Activated CD4-positive, CD25-positive, alpha-beta regulatory T cell treated with anti-CD3 and anti-CD28 coated beads, Interleukin-2, amount 50 U/mL, for 16 hours (primary cell): Measurements from ENCODE around the gene TEKT1.
"Not testable (repeated sequence)": the region's sequence is repeated elsewhere in the genome, so short reads cannot be mapped to it uniquely, and the experiment has no call there.

Experiments
- DNase-seq: peaks from one replicate; pipeline ENCODE4 v3.0.0-alpha.2; 2020; ENCODE audit warnings: low read depth, low spot score

Gene TEKT1

DNA sequence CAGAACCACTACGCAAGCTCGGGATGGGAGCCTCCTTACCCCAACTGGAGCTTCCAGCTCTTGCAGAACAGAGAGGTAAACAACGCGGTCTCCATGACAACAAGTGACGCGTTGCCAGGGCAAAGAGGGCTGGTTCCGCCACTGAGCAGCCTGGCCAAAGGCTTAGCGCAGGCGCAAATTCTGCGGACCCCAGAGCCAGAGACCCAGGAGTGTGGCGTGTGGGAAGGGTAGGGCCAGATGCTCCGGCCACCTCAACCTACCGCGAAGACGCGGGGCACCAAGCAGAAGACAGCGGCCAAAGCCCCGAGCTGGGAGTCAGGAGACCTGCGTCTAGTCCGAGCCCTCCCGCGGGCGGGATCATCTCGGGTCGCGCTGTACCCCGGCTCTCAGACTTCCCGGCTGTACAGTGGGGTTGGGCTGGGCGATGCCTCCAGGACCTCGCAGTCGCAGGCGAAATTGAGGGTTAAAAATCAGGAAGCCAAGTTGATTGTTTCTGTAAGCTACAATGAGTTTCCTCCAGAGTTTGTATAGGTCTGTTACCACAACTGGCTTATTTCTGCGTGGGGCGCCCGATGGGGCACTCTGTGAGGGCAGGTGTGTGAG lies at the start of gene TEKT1:
TEKT1 (minus strand) TSS at position 69 of the 603 bp plus-strand sequence. CDS start 1,353 bp downstream, outside the sequence.
- peak; percentile 15 for DNase-seq

DNA sequence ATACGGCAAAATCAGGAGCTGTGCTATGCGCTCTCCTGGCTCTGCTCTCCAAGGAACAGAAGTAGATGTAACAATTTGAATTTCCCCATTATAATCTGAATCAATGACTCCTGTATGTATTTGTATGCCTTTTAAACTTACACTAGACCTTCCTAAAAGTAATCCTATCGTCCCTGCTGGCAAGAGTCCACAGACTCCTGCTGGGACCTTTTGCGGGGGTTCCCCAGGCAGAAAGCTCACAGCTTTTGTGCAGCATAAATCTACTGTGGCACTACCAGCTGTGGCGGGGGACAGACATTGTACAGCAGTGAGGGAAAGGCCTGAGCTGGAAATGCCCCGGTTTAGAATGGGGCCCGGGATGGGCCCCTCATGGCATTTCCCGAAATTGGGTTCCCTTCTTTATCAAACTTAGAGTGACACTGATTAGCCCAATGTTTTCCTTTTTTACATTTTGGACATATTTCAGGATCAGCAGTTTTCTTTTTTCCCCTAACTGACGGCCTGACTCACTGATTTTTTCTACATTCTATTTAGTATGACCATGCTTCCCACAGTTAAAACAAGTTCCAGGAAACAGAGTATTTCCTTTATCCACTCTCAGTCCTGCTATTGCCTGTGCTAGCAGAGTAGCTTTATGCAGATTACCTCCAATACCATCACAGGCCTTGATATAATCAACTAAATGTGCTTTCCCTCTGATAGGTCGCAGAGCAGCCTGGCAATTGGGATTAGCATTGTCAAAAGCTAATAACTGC lies 47.9 kb upstream of the TEKT1 start:
- DNase-seq = not testable (repeated sequence)

DNA sequence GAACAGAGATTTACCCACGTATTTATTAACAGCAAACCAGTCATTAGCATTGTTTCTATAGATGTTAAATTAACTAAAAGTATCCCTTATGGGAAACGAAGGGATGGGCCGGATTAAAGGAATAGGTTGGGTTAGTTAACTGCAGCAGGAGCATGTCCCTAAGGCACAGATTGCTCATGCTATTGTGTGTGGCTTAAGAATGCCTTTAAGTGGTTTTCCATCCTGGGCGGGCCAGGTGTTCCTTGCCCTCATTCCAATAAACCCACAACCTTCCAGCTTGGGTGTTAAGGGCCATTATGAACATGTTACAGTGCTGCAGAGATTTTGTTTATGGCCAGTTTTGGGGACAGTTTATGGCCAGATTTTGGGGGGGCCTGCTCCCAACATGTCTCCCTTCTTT lies 43.7 kb upstream of the TEKT1 start:
- DNase-seq = not testable (repeated sequence)

- no peak for DNase-seq
These were observed 41.4 kb upstream of the TEKT1 start for GRCh38 chr17:6872936-6873335.

- no peak for DNase-seq
These were observed 39.3 kb upstream of the TEKT1 start for GRCh38 chr17:6870841-6871240.

GRCh38 chr17:6868582-6868981 lies 37.1 kb upstream of the TEKT1 start:
- no peak for DNase-seq

- no peak for DNase-seq
These were observed 36.3 kb upstream of the TEKT1 start for GRCh38 chr17:6867849-6868248.

GRCh38 chr17:6862825-6863224 lies 31.3 kb upstream of the TEKT1 start:
- DNase-seq = no peak

GRCh38 chr17:6862122-6862521 lies 30.6 kb upstream of the TEKT1 start:
- DNase-seq = no peak

GRCh38 chr17:6857904-6858303 lies 26.4 kb upstream of the TEKT1 start:
- no peak for DNase-seq

DNA sequence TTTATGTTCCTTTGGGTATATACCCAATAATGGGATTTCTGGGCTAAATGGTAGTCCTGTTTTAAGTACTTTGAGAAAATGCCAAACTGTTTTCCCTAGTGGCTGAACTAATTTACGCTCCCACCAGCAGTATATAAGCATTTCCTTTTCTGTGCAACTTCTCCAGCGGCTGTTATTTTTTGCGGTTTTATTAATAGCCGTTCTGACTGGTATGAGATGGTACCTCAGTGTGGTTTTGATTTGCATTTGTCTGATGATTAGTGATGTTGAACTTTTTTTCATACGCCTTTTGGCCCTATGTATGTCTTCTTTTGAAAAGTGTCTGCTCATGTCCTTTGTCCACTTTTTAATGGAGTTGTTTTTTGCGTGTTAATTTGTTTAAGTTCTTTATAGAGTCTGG lies 25.8 kb upstream of the TEKT1 start:
- no peak for DNase-seq

DNA sequence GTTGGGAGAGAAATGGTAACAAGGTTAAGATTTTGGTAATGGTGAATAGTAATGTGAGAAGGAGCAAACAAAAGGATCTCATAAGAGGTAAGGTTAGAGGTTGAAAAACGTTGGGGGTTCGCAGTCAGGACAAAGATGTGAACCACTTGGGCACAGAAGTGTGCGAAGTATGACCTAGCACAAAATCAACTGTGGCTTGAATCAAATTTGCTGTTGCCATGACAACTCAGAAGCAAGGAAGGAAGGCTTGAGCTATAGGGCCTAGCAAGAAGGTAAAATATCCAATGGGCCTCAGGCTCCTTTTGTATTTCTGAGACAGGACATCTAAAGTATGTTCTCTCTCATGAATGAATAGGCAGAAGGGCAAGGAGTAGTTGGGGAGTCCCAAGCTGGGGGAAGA lies 24.5 kb upstream of the TEKT1 start:
- DNase-seq = no peak

GRCh38 chr17:6853764-6854442 lies 22.4 kb upstream of the TEKT1 start:
- no peak for DNase-seq

DNA sequence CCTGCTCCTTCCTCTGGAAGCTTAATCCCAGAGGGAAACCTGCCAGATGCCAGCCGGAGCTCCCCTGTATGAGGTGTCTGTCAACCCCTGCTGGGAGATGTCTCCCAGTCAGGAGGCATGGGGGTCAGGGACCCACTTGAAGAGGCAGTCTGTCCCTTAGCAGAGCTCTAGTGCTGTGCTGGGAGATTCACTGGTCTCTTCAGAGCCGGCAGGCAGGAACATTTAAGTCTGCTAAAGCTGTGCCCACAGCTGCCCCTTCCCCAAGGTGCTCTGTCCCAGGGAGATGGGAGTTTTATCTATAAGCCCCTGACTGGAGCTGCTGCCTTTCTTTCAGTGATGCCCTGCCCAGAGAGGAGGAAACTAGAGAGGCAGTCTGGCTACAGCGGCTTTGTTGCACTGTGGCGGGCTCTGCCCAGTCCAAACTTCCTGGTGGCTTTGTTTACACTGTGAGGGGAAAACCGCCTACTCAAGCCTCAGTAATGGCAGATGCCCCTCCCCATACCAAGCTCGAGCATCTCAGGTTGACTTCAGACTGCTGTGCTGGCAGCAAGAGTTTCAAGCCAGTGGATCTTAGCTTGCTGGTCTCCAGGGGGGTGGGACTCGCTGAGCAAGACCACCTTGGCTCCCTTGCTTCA lies 17.1 kb upstream of the TEKT1 start:
- not testable (repeated sequence) for DNase-seq

GRCh38 chr17:6846138-6846537 lies 14.6 kb upstream of the TEKT1 start:
- not testable (repeated sequence) for DNase-seq

- not testable (repeated sequence) for DNase-seq
These were observed 12.9 kb upstream of the TEKT1 start for GRCh38 chr17:6844406-6844805.

DNA sequence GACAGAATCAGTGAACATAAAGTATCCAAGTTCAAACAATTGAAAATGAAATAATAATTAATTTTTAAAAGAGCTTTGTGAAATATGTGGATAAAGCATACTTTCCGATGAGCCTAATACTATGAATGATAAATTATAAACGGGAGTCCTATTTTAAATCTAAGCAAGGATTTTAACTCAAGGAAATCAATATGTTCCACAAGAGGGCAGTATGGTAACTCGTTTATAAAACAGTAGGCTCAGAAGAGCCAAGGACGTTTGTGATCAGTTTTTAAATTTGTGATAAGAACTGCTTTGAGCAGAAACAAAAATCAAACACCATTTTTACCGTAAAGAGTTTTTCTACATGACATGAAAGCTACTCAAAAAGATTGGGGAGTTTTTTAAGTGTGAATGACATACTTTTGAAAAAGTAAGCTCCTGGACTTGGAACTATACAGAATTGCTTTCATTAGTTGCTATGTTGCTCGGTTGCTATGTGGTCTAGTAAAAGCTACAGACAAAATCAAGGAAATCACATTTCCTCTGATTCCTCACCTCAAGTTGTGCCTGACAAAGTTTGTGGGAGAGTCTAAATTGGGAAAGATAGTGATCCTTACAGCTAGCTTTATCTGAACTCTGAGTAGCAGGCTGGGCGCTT lies 11.8 kb upstream of the TEKT1 start:
- DNase-seq = no peak

DNA sequence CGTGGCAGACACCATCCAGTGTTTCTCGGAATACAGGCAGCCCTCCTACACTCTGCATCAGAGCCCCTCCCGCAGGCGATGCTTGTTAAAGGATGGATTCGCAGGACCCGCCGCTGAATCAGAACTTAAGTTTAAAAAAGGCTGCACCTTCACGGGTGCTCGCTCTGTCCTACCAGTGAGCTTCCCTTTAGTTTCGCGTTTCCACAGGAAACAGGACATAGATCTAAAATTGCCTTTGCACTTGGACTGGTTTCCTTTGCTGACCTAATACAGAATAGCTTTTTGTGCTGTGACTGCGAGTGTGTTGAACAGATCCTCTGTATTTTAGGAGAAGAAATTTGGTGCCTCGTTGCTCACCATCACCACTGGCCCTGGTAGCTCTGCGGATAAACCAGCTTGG lies 10.2 kb upstream of the TEKT1 start:
- DNase-seq = not testable (repeated sequence)

GRCh38 chr17:6830383-6830986 lies 1.0 kb downstream of the TEKT1 start:
- DNase-seq = no peak

GRCh38 chr17:6823011-6823442 lies 8.5 kb downstream of the TEKT1 start:
- DNase-seq = no peak

- DNase-seq = no peak
These were observed 12.6 kb downstream of the TEKT1 start for GRCh38 chr17:6818938-6819337.
